ENCODE results near the gene RTN1. TPM values are rescaled to one million over a fixed set of nuclear protein-coding genes. Genes with fewer than 3 reads are reported as not detected.

RTN1 gene
- polyA plus RNA-seq, 2 of the 4 experiments (the other 2 are of a cell fraction) = 0.09 TPM; not detected in 1

DNA sequence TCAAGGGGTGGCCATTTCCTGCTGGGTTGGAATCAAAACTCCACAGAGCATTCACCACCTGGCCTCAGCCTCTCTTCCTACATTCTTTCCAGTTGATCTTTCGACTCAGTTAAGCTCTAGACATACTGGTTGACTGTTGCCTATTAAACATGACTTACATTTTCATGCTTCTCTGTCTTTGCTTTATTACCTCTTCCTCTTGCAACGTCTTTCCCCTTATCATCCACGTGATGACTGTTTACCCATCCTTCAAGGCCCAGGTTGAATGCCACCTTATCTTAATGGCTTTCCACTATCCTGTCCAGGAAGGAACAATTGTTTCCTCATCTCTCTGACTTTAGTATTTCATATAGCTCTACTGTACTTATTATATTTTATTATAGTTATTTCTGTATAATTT lies 269.5 kb downstream of the RTN1 start (continued):
- TF ChIP-seq ESRRA (IDR thresholded peaks at IDR 0.05; ENCODE audit: borderline replicate concordance, low read length) (no peak), CTCF (IDR thresholded peaks at IDR 0.05) (no peak), RARB (CRISPR knock-in tag; IDR thresholded peaks at IDR 0.05) (no peak)

DNA sequence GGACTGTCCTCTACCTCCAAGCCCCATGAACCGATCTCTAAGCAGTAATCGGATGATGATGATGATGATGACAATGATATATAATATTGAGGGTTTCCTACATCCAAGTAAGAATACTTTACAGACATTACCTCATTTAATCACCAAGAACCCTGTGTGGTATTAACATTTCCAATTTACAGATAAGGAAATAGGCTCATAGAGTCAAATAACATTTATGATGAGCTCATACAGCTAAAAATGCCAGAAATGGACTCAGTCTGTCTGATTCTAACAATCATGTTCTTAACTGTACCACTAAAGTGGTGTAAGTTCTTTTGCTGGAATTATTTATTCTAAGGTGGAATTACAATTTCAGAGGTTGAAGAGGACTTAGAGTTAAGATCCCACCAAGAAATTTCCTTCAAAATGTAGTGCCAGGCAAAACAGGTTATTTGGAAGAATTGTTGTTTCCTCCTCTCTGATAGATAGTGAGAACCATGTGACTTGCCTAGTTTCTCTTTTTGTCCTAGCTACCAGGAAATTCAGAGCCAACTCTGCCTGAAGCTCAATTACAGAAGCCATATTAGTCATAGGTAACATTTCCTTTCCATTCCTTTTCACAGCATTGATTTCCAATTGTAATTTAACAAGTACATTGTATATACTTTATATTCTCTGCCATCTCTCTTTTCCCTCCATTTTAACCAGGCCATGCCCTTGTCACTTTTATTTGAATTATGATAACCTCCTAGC lies 270.2 kb downstream of the RTN1 start:
- ChIA-PET CTCF (interaction anchor here (0.8 kb wide), 1 partner anchor 23 kb away, joined by 3 read pairs; no protein-coding TSS in a partner anchor), POLR2A (no interaction called here)
- H3K4me3 ChIP-seq = no peak overlapping the region
- TF ChIP-seq HOXB13 (CRISPR knock-in tag; IDR thresholded peaks at IDR 0.05; ENCODE audit: low read depth) (no peak), HEYL (CRISPR knock-in tag; IDR thresholded peaks at IDR 0.05) (no peak), RARB (CRISPR knock-in tag; IDR thresholded peaks at IDR 0.05) (no peak)
- no peak for FAIRE-seq
- no peak for DNase-seq (ENCODE audit: low read depth in 1 of 2, low spot score in 1 of 2)
- H3K4me1 ChIP-seq = no peaks in the 10 kb centered on the region
- no peak overlapping the region for H3K27ac ChIP-seq
- ATAC-seq = no peak
- WGBS (ENCODE audit: missing lambda C conversion rate) = 0% methylated on average over 2 of the region's 2 CpGs
- no peaks in the 10 kb centered on the region for H3K9me3 ChIP-seq
- no peak overlapping the region for H3K4me2 ChIP-seq

DNA sequence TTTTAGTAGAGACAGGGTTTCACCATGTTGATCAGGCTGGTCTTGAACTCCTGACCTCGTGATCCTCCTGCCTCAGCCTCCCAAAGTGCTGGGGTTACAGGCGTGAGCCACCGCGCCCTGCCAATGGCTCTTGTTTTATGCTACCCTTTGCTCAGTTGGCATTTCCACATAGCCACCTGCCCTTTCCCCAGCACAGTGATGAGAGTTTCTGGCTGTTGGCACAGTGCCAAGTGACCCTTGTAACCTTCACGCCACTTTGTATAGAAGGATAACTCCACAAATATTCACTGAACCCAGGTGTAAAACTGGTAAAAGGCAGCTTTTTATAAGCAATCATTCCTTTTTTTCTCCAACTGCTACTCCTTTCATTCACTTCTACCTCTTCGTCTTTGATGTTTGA lies 275.5 kb downstream of the RTN1 start:
- no peak overlapping the region for H3K4me2 ChIP-seq
- TF ChIP-seq HOXB5 (CRISPR knock-in tag; IDR thresholded peaks at IDR 0.05) = no peak
- no peak for TF ChIP-seq MAX (IDR thresholded peaks at IDR 0.05)
- TF ChIP-seq FOSB (CRISPR knock-in tag; IDR thresholded peaks at IDR 0.05) = no peak
- no peak for TF ChIP-seq ZFP36 (IDR thresholded peaks at IDR 0.05; ENCODE audit: borderline replicate concordance, partially characterized antibody)
- no peak for TF ChIP-seq TP53 (CRISPR knock-in tag; IDR thresholded peaks at IDR 0.05)
- TF ChIP-seq RFX5 (IDR thresholded peaks at IDR 0.05) = no peak
- no peak for TF ChIP-seq E2F6 (IDR thresholded peaks at IDR 0.05; ENCODE audit: borderline replicate concordance, low read depth)
- no peak for TF ChIP-seq CEBPB (IDR thresholded peaks at IDR 0.05)
- no peak for TF ChIP-seq RCOR1 (IDR thresholded peaks at IDR 0.05; ENCODE audit: low read depth, low read length)
- TF ChIP-seq FOSL2 (IDR thresholded peaks at IDR 0.05) = no peak
- no peak for TF ChIP-seq FOSL2 (CRISPR knock-in tag; IDR thresholded peaks at IDR 0.05)
- no peak for TF ChIP-seq ZSCAN20 (CRISPR knock-in tag; IDR thresholded peaks at IDR 0.05)
- CTCF ChIA-PET = interaction anchor here (2.0 kb wide), 1 partner anchor 18 kb away, joined by 12 read pairs; the partner anchor contains the start of gene CCDC175
- H3K9me3 ChIP-seq = no peaks in the 10 kb centered on the region
- no peak for DNase-seq (ENCODE audit: low read depth in 1 of 2, low spot score in 1 of 2)
- no peak for FAIRE-seq
- no peaks in the 10 kb centered on the region for H3K4me1 ChIP-seq
- H3K4me3 ChIP-seq = no peak overlapping the region
- no peak for ATAC-seq
- 58% methylated on average over 6 of the region's 6 CpGs for WGBS (ENCODE audit: missing lambda C conversion rate)
- H3K27ac ChIP-seq = no peak overlapping the region
- POLR2A ChIA-PET = no interaction called here

GRCh38 chr14:59591641-59592370 lies 278.8 kb downstream of the RTN1 start:
- H3K9me3 ChIP-seq = no peaks in the 10 kb centered on the region
- ChIA-PET POLR2A (no interaction called here), CTCF (interaction anchor here (1.3 kb wide), 1 partner anchor 15 kb away, joined by 6 read pairs; the partner anchor contains the start of gene CCDC175)
- H3K27ac ChIP-seq = no peak overlapping the region
- no peak for FAIRE-seq
- no peak for DNase-seq (ENCODE audit: low read depth in 1 of 2, low spot score in 1 of 2)
- no peak overlapping the region for H3K4me3 ChIP-seq
- TF ChIP-seq ATOH8 (CRISPR knock-in tag; IDR thresholded peaks at IDR 0.05; ENCODE audit: low read depth) (no peak), PBX3 (IDR thresholded peaks at IDR 0.05) (no peak), MAX (IDR thresholded peaks at IDR 0.05) (no peak), EHF (CRISPR knock-in tag; IDR thresholded peaks at IDR 0.05) (no peak), MYC (IDR thresholded peaks at IDR 0.05; ENCODE audit: borderline replicate concordance, low read length) (no peak), JUNB (IDR thresholded peaks at IDR 0.05) (no peak), MAFK (IDR thresholded peaks at IDR 0.05; ENCODE audit: partially characterized antibody) (no peak), JUN (IDR thresholded peaks at IDR 0.05) (no peak), NFE2L2 (conservative IDR thresholded peaks at IDR 0.05; ENCODE audit: low read length) (no peak), TP53 (CRISPR knock-in tag; IDR thresholded peaks at IDR 0.05) (no peak), HOXB5 (CRISPR knock-in tag; IDR thresholded peaks at IDR 0.05) (no peak), CBX8 (IDR thresholded peaks at IDR 0.05) (no peak), ZSCAN20 (CRISPR knock-in tag; IDR thresholded peaks at IDR 0.05) (no peak), KDM5A (IDR thresholded peaks at IDR 0.05) (no peak)
- WGBS (ENCODE audit: missing lambda C conversion rate) = 20% methylated on average over 5 of the region's 5 CpGs
- no peak overlapping the region for H3K4me2 ChIP-seq
- no peaks in the 10 kb centered on the region for H3K4me1 ChIP-seq
- ATAC-seq = no peak
